Testis (tissue), 2 donors: ENCODE results near the gene OR2W3.

ENCODE experiments used
- CTCF ChIP-seq, 3 experiments: fragments of 450-650 bp in 2 of 3; fragments of 200-600 bp in 1 of 3; sonication (generic) in 1 of 3; IDR thresholded peaks; one replicate each; pipeline ENCODE4 v1.5.1; 2016 to 2019; ENCODE audit warnings: antibody characterized with exemption in 3 of 3, mild to moderate bottlenecking in 2 of 3, moderate library complexity in 1 of 3
- POLR2A ChIP-seq: fragments of 450-650 bp; IDR thresholded peaks from one replicate; pipeline ENCODE4 v1.6.1; 2017; ENCODE audit warnings: antibody characterized with exemption, mild to moderate bottlenecking, moderate library complexity

- no peak for TF ChIP-seq CTCF (IDR thresholded peaks at IDR 0.05)
- TF ChIP-seq POLR2A = no peak
These were observed 10.6 kb downstream of the OR2W3 start for GRCh38 chr1:247905910-247906503.
